Neural progenitor cell (in vitro differentiated cells): ENCODE measurements around the gene SLC48A1. TPM values are rescaled to one million over a fixed set of nuclear protein-coding genes. Genes with fewer than 3 reads are reported as not detected.

Source experiments
- DNase-seq: peaks from one replicate; pipeline ENCODE4 v3.0.0-alpha.2; 2016; ENCODE audit warnings: low spot score
- H2AFZ ChIP-seq: fragments of 200-600 bp; sonication (generic); replicated peaks from 2 replicates; pipeline ENCODE4 v1.6.1; 2016; ENCODE audit warnings: antibody characterized with exemption
- H3F3A ChIP-seq: fragments of 200-600 bp; sonication (generic); 2 replicates; pipeline ENCODE4 v1.6.1; 2016; ENCODE audit warnings: antibody characterized with exemption, low read depth
- H3K27ac ChIP-seq: fragments of 200-600 bp; sonication (generic); 2 replicates; pipeline ENCODE4 v1.5.1; 2016; ENCODE audit warnings: mild to moderate bottlenecking
- H3K27me3 ChIP-seq: fragments of 200-600 bp; sonication (generic); 2 replicates; pipeline ENCODE4 v1.6.1; 2016; ENCODE audit warnings: mild to moderate bottlenecking, moderate library complexity
- H3K36me3 ChIP-seq: fragments of 200-600 bp; sonication (generic); 2 replicates; pipeline ENCODE4 v1.5.1; 2016
- H3K4me1 ChIP-seq: fragments of 200-600 bp; sonication (generic); 2 replicates; pipeline ENCODE4 v1.6.1; 2016; ENCODE audit warnings: mixed run types
- H3K4me2 ChIP-seq: fragments of 200-600 bp; sonication (generic); 2 replicates; pipeline ENCODE4 v1.6.1; 2016
- H3K4me3 ChIP-seq: fragments of 200-600 bp; sonication (generic); 2 replicates; pipeline ENCODE4 v1.5.1; 2016
- H3K79me2 ChIP-seq: fragments of 200-600 bp; sonication (generic); 2 replicates; pipeline ENCODE4 v1.6.1; 2016; ENCODE audit warnings: low read depth
- H3K9ac ChIP-seq: fragments of 200-600 bp; sonication (generic); 2 replicates; pipeline ENCODE4 v1.6.1; 2016
- H3K9me3 ChIP-seq: fragments of 200-600 bp; sonication (generic); 2 replicates; pipeline ENCODE4 v1.5.1; 2016; ENCODE audit warnings: low read depth
- H4K20me1 ChIP-seq: fragments of 200-600 bp; sonication (generic); 2 replicates; pipeline ENCODE4 v1.6.1; 2016; ENCODE audit warnings: low read depth
- H3K27ac Mint-ChIP-seq: 3 replicates; pipeline ENCODE4 v1.8.0; 2021; ENCODE audit warnings: mixed read lengths
- H3K27me3 Mint-ChIP-seq: 2 replicates; pipeline ENCODE4 v1.8.0; 2022; ENCODE audit warnings: low read depth, mild to moderate bottlenecking, inconsistent platforms, moderate library complexity, mixed read lengths; ENCODE audit not compliant: insufficient read depth
- H3K36me3 Mint-ChIP-seq: 3 replicates; pipeline ENCODE4 v1.8.0; 2021; ENCODE audit warnings: mixed read lengths
- H3K4me1 Mint-ChIP-seq: 3 replicates; pipeline ENCODE4 v1.8.0; 2021; ENCODE audit warnings: mixed read lengths
- H3K4me3 Mint-ChIP-seq: 3 replicates; pipeline ENCODE4 v1.8.0; 2021; ENCODE audit warnings: mild to moderate bottlenecking, moderate library complexity, mixed read lengths
- H3K9me3 Mint-ChIP-seq: 3 replicates; pipeline ENCODE4 v1.8.0; 2020; ENCODE audit warnings: mixed read lengths
- EZH2 ChIP-seq: fragments of 200-600 bp; sonication (generic); IDR thresholded peaks from 2 replicates; pipeline ENCODE4 v1.6.1; 2017; ENCODE audit warnings: antibody characterized with exemption, mild to moderate bottlenecking, moderate library complexity
- EZH2phosphoT487 ChIP-seq: fragments of 200-600 bp; sonication (generic); IDR thresholded peaks from 2 replicates; pipeline ENCODE4 v1.6.1; 2017; ENCODE audit warnings: antibody characterized with exemption
- total RNA-seq: library from RNA; depleted of rRNA; stranded (reverse); fragments of >200 nt; gene quantifications from 2 replicates; pipeline ENCODE4 v1.2.3, GENCODE V29; 2015; ENCODE audit warnings: low replicate concordance
- TF ChIP-seq, protein P1 (sequence below): fragments of 200-600 bp; sonication (generic); IDR thresholded peaks from 2 replicates; pipeline ENCODE4 v1.5.1; 2017; ENCODE audit warnings: antibody characterized with exemption, mild to moderate bottlenecking

Gene SLC48A1
- total RNA-seq, 1 donor from 2014 or later = 8.3 TPM

DNA sequence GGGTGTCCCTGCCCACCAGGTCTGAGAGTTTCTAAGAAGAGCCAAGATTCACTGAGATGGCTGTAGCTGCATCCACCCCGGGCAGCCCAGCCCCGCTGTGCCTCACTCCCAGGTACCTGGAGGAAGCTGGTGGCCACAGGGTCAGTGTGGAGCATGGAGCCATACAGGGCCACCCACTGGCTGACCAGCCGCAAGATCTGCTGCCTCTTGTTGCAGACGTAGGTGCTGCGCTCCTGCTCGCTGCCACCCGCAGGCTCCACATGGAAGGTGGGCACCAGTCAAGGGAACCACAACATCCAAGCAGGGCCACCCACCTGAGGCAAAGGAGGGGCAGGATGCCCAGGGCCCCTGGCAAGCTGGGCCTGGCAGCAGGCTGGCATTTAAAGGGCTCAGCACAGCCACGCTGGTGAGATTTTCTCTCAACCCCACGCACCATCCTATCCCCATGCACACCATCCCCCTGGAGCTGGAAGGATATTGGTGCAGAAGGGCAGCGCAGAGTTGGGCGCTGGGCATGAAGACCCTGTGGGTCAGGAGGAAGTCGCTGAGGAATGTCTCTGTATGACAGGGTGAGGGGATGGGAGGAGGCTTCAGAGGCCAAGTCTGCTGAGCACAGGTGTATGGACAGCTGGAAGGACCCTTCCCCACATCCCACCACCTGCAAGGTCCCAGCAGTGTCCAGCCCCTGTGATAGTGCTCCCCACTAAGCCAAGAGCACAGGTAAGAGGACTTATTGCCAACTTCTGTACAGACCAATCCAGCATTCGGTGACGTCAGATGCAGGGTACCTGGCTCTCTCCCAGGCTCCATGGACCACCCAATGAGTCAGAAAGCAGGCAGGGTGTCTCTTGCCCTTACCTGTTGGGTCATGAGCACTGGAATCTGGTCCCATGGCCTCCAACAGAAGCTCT is 25.2 kb upstream of the SLC48A1 start:
- H3K9me3 ChIP-seq = no peaks in the 10 kb centered on the region
- Mint-ChIP-seq H3K4me3 (no peak overlapping the region), H3K36me3 (no peaks in the 10 kb centered on the region), H3K9me3 (no peaks in the 10 kb centered on the region), H3K4me1 (peaks cover 25% of the 10 kb centered on the region), H3K27ac (no peak overlapping the region), H3K27me3 (peaks cover 9% of the 10 kb centered on the region)
- H3K9ac ChIP-seq = no peak overlapping the region
- no peak overlapping the region for H3K4me3 ChIP-seq
- no peak overlapping the region for H2AFZ ChIP-seq
- no peaks in the 10 kb centered on the region for H3K79me2 ChIP-seq
- H3K27ac ChIP-seq = no peak overlapping the region
- H3K4me1 ChIP-seq = peaks cover 12% of the 10 kb centered on the region
- no peak for DNase-seq
- no peaks in the 10 kb centered on the region for H4K20me1 ChIP-seq
- H3K36me3 ChIP-seq = no peaks in the 10 kb centered on the region
- H3F3A ChIP-seq = peaks cover 5% of the 10 kb centered on the region
- H3K4me2 ChIP-seq = no peak overlapping the region
- H3K27me3 ChIP-seq = no peaks in the 10 kb centered on the region
- TF ChIP-seq, protein P1, sequence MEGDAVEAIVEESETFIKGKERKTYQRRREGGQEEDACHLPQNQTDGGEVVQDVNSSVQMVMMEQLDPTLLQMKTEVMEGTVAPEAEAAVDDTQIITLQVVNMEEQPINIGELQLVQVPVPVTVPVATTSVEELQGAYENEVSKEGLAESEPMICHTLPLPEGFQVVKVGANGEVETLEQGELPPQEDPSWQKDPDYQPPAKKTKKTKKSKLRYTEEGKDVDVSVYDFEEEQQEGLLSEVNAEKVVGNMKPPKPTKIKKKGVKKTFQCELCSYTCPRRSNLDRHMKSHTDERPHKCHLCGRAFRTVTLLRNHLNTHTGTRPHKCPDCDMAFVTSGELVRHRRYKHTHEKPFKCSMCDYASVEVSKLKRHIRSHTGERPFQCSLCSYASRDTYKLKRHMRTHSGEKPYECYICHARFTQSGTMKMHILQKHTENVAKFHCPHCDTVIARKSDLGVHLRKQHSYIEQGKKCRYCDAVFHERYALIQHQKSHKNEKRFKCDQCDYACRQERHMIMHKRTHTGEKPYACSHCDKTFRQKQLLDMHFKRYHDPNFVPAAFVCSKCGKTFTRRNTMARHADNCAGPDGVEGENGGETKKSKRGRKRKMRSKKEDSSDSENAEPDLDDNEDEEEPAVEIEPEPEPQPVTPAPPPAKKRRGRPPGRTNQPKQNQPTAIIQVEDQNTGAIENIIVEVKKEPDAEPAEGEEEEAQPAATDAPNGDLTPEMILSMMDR = no peak
- TF ChIP-seq EZH2phosphoT487 = no peak
- TF ChIP-seq EZH2 = no peak

DNA sequence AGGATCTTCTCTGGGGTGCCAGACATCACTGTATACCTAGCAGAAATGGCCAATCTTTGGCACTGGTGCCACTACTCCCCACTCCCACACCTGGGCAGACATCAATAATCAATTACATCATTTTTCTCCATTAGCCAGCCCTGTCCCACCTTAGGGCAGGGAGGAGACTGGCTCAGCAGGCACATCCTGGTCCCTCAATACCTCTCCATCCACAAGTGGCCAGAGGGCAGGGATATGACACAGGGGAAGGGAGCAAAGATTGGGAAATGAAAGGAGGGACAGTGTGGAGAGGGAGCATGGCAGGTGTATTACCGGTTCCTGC is 24.6 kb upstream of the SLC48A1 start:
- H3K4me3 Mint-ChIP-seq = no peak overlapping the region
- TF ChIP-seq EZH2phosphoT487 (no peak), EZH2 (no peak)
- TF ChIP-seq, protein P1 = no peak

GRCh38 chr12:47748899-47749298 is 24.1 kb upstream of the SLC48A1 start:
- Histone ChIP-seq H2AFZ (no peak overlapping the region), H4K20me1 (no peaks in the 10 kb centered on the region), H3K36me3 (no peaks in the 10 kb centered on the region), H3F3A (peaks cover 5% of the 10 kb centered on the region), H3K4me3 (no peak overlapping the region), H3K9ac (no peak overlapping the region), H3K4me2 (no peak overlapping the region), H3K27me3 (no peaks in the 10 kb centered on the region), H3K9me3 (no peaks in the 10 kb centered on the region), H3K79me2 (no peaks in the 10 kb centered on the region), H3K4me1 (peaks cover 19% of the 10 kb centered on the region), H3K27ac (no peak overlapping the region)
- Mint-ChIP-seq H3K9me3 (no peaks in the 10 kb centered on the region), H3K4me1 (peaks cover 22% of the 10 kb centered on the region), H3K4me3 (no peak overlapping the region), H3K27ac (no peak overlapping the region), H3K36me3 (no peaks in the 10 kb centered on the region), H3K27me3 (peaks cover 9% of the 10 kb centered on the region)
- DNase-seq = no peak
- TF ChIP-seq EZH2phosphoT487 (no peak), EZH2 (no peak)
- TF ChIP-seq, protein P1 = no peak

More for the DNA sequence above, 24.6 kb upstream of the SLC48A1 start:
- H3K9me3 ChIP-seq = no peaks in the 10 kb centered on the region
- no peak overlapping the region for H3K27ac ChIP-seq
- H3K9me3 Mint-ChIP-seq = no peaks in the 10 kb centered on the region
- peaks cover 9% of the 10 kb centered on the region for H3K27me3 Mint-ChIP-seq
- H3K36me3 ChIP-seq = no peaks in the 10 kb centered on the region
- no peak for DNase-seq
- H3F3A ChIP-seq = peaks cover 5% of the 10 kb centered on the region
- no peak overlapping the region for H3K4me3 ChIP-seq
- no peak overlapping the region for H2AFZ ChIP-seq
- H3K36me3 Mint-ChIP-seq = no peaks in the 10 kb centered on the region
- H3K9ac ChIP-seq = no peak overlapping the region
- peaks cover 15% of the 10 kb centered on the region for H3K4me1 ChIP-seq
- H3K79me2 ChIP-seq = no peaks in the 10 kb centered on the region
- H3K27me3 ChIP-seq = no peaks in the 10 kb centered on the region
- H3K27ac Mint-ChIP-seq = no peak overlapping the region
- H4K20me1 ChIP-seq = no peaks in the 10 kb centered on the region
- peaks cover 25% of the 10 kb centered on the region for H3K4me1 Mint-ChIP-seq
- no peak overlapping the region for H3K4me2 ChIP-seq
